ENCODE measurements around the gene NIF3L1.

NIF3L1 gene

GRCh38 chr2:200950378-200950777 is 61.2 kb downstream of the NIF3L1 start:
- no peak for ATAC-seq (replicated peaks; ENCODE audit: extremely low read depth, poor library complexity, severe bottlenecking)
- peaks cover 42% of the 10 kb centered on the region for H3K36me3 Mint-ChIP-seq (ENCODE audit: insufficient read depth)

More at GRCh38 chr2:200950378-200950777, 61.2 kb downstream of the NIF3L1 start:
- Mint-ChIP-seq H3K4me1 (no peaks in the 10 kb centered on the region), H3K4me3 (no peak overlapping the region), H3K9me3 (no peaks in the 10 kb centered on the region), H3K27me3 (no peaks in the 10 kb centered on the region), H3K27ac (ENCODE audit: low read depth) (no peak overlapping the region)
- DNase-seq (ENCODE audit: low spot score in 2 of 2), result no peak
